GM12891 (cell line): ENCODE measurements around the gene IL4.
"Not testable (repeated sequence)": the region's sequence is repeated elsewhere in the genome, so short reads cannot be mapped to it uniquely, and the experiment has no call there.

Experiments used
- DNase-seq: peaks from one replicate; pipeline ENCODE4 v3.0.0; 2011; ENCODE audit warnings: low spot score; ENCODE audit not compliant: insufficient read length
- FAIRE-seq: peaks from 2 replicates; lab custom pipeline; 2011; peaks lifted over from hg19 to GRCh38; lab: Jason Lieb, UNC
- PAX5 ChIP-seq: IDR thresholded peaks from 2 replicates; pipeline ENCODE4 v1.6.1; 2011; ENCODE audit warnings: low read length, moderate library complexity, mild to moderate bottlenecking; ENCODE audit not compliant: insufficient read depth, severe bottlenecking
- POLR2A ChIP-seq: IDR thresholded peaks from 2 replicates; pipeline ENCODE4 v1.6.1; 2011; ENCODE audit warnings: low read depth, low read length, control low read depth
- POLR2AphosphoS5 ChIP-seq: IDR thresholded peaks from 2 replicates; pipeline ENCODE4 v1.6.1; 2011; ENCODE audit warnings: low read depth, low read length, control low read depth
- POU2F2 ChIP-seq: IDR thresholded peaks from 2 replicates; pipeline ENCODE4 v1.6.1; 2011; ENCODE audit warnings: low read depth, mild to moderate bottlenecking, control low read depth, low read length, moderate library complexity
- SPI1 ChIP-seq: IDR thresholded peaks from 2 replicates; pipeline ENCODE4 v1.6.1; 2011; ENCODE audit warnings: low read depth, low read length, control low read depth
- TAF1 ChIP-seq: IDR thresholded peaks from 2 replicates; pipeline ENCODE4 v1.6.1; 2011; ENCODE audit warnings: low read depth, low read length, control low read depth

IL4 gene

GRCh38 chr5:132680780-132681475, 7.1 kb downstream of the IL4 start:
- FAIRE-seq (peak; percentile 33), DNase-seq (no peak)
- no peak for TF ChIP-seq POU2F2
- no peak for TF ChIP-seq POLR2A
- TF ChIP-seq PAX5: no peak
- no peak for TF ChIP-seq POLR2AphosphoS5
- no peak for TF ChIP-seq SPI1
- TF ChIP-seq TAF1: no peak

DNA sequence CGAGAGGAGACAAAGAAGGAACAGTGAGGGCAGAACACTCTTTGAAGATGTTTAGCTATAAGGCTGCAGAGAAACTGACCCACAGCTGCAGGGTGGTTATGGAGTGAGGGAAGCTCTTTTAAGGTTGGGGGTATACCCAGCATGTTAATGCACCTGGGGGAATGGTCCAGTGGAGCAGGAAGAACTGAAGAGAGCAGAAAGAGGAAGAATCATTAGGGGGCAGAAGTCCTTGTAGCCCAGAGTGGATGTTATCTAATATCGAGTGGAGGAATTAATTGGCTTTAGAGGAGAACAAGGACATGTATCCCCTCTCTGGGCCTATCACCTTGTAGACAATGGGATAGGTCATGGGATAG, 7.7 kb downstream of the IL4 start:
- DNase-seq (no peak), FAIRE-seq (no peak)
- TF ChIP-seq SPI1: no peak
- TF ChIP-seq TAF1: no peak
- no peak for TF ChIP-seq POLR2AphosphoS5
- no peak for TF ChIP-seq PAX5
- no peak for TF ChIP-seq POU2F2
- TF ChIP-seq POLR2A: no peak

DNA sequence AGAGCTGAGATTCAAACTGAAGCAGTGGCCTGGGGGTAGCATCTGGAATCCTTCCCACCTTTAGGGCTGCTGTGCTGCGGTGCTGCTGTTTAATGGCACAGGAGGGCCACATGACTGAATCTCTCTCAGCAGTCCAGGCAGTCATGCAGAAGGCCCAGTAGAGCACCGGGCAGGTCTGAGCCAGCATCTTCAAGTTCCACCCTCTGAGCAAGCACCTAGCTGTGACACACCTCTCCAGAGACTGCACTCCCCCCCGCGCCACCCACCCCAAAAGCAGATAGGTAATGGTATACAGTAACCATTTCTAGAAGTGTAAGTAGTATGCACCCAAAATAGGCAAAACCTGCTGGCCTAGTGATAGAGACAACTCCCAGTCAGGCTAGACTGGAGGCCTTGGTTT, 8.2 kb downstream of the IL4 start:
- DNase-seq (no peak), FAIRE-seq (peak; percentile 81)
- no peak for TF ChIP-seq SPI1
- TF ChIP-seq TAF1: no peak
- TF ChIP-seq POU2F2: no peak

DNA sequence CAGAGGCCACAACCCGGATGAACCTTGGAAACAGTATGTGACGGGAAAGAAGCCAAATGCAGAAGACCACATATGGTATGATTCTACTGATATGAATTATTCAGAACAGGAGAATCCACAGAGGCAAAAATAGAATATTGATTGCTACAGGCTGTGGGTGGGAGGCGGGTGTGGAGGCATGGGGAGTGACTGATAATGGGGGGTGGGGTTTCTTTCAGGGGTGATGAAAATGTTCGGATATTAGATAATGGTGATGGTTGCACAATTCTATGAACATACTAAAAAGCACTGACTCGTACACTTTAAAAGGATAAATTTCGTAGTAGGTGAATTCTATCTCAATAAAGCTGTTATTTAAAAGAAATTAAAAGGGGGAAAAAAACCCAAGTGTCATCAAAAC, 10.7 kb downstream of the IL4 start:
- FAIRE-seq (no peak), DNase-seq (no peak)
- no peak for TF ChIP-seq POU2F2
- no peak for TF ChIP-seq PAX5
- TF ChIP-seq TAF1: no peak
- TF ChIP-seq POLR2A: no peak
- TF ChIP-seq SPI1: no peak
- no peak for TF ChIP-seq POLR2AphosphoS5

- DNase-seq: no peak
- FAIRE-seq: peak; percentile 86
- TF ChIP-seq TAF1 (no peak), POLR2A (no peak), PAX5 (no peak), POU2F2 (no peak), POLR2AphosphoS5 (no peak)
These were observed 11.3 kb downstream of the IL4 start for GRCh38 chr5:132684922-132685720.

DNA sequence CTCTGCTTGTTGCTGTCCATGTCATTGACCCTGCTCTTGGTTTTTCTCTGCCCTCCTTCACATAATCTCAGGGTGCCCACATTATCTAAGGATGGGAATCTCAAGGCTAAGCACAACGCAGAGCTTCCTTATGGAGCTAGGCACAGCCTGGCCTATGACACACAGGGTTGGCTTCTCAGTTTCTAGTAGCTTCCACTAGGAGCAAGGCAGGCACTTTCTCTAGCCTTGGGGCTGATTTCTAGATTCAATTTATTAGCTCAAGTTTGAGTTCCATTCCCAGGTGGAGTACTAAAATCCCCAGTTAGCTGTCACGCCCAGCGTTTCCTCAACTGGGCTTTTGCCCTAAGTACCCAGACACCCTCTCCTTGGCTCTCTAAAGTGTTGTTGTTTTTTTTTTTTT, 12.4 kb downstream of the IL4 start:
- TF ChIP-seq POLR2AphosphoS5: no peak
- no peak for FAIRE-seq
- DNase-seq: no peak

GRCh38 chr5:132687995-132688394, 14.2 kb downstream of the IL4 start:
- DNase-seq (no peak), FAIRE-seq (peak; percentile 83)
- no peak for TF ChIP-seq POU2F2
- no peak for TF ChIP-seq POLR2AphosphoS5
- no peak for TF ChIP-seq POLR2A
- no peak for TF ChIP-seq TAF1
- no peak for TF ChIP-seq PAX5

- TF ChIP-seq POU2F2 (no peak), TAF1 (no peak), PAX5 (no peak), POLR2AphosphoS5 (no peak), POLR2A (no peak), SPI1 (no peak)
- FAIRE-seq (peak; percentile 16), DNase-seq (no peak)
These were observed 14.9 kb downstream of the IL4 start for GRCh38 chr5:132688536-132689339.

- FAIRE-seq (no peak), DNase-seq (no peak)
- TF ChIP-seq POU2F2 (no peak), PAX5 (no peak), POLR2AphosphoS5 (no peak), TAF1 (no peak), SPI1 (no peak), POLR2A (no peak)
These were observed 15.7 kb downstream of the IL4 start for GRCh38 chr5:132689513-132689912.

DNA sequence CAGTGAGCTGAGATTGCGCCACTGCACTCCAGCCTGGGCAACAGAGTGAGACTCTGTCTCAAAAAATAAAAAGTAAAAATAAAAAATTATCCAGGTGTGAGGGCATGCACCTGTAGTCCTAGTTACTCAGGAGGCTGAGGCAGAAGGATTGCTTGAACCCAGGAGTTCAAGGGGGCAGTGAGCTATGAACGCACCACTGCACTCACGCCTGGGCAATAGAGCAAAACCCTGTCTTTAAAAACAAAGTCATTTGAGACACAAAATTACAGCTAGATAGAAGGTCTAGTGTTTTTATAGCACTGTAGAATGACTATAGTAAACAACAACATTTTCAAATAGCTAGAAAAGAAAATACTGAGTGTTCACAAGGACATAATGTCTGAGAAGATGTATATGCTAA, 16.4 kb downstream of the IL4 start:
- TF ChIP-seq POU2F2 (no peak), PAX5 (no peak), SPI1 (no peak), POLR2AphosphoS5 (no peak), POLR2A (no peak), TAF1 (no peak)
- DNase-seq (no peak), FAIRE-seq (no peak)

DNA sequence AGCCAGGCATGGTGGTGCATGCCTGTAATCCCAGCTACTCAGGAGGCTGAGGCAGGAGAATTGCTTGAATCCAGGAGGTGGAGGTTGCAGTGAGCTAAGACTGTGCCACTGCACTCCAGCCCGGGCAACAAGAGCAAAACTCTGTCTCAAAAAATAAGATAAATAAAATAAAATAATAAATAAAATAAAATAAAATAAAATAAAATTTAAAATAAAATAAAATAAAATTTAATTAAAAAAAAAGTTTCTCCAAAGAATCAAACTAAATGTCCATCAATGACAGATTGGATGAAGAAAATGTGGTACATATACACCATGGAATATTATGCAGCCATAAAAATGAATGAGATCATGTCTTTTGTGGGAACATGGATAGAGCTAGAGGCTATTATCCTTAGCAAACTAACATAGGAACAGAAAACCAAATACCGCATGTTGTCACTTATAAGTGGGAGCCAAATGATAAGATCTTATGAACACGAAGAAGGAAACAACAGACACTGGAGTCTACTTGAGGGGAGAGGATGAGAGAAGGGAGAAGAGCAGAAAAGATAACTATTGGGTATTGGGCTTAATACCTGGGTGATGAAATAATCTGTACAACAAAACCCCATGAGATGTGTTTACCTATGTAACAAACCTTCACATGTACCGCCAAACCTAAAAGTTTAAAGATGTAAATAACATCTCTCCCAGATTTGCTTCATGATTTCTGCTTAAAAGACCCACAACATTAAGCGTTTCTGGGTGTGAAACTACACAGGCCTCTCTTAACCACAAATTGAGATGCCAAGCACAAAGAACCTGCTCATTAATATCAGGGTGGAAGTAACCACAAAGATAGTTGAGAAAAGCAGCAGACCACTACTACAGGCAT, 18.2 kb downstream of the IL4 start:
- not testable (repeated sequence) for DNase-seq
- peak; percentile 71 for FAIRE-seq
